NCI-H2081 treated with DMSO at 0.1 percent for 48 hours (cell line): ENCODE results near the gene SLC4A11.

Experiments used
- DNase-seq: peaks from one replicate; lab custom pipeline; 2025; lab: John Stamatoyannopoulos, UW

SLC4A11 gene

DNA sequence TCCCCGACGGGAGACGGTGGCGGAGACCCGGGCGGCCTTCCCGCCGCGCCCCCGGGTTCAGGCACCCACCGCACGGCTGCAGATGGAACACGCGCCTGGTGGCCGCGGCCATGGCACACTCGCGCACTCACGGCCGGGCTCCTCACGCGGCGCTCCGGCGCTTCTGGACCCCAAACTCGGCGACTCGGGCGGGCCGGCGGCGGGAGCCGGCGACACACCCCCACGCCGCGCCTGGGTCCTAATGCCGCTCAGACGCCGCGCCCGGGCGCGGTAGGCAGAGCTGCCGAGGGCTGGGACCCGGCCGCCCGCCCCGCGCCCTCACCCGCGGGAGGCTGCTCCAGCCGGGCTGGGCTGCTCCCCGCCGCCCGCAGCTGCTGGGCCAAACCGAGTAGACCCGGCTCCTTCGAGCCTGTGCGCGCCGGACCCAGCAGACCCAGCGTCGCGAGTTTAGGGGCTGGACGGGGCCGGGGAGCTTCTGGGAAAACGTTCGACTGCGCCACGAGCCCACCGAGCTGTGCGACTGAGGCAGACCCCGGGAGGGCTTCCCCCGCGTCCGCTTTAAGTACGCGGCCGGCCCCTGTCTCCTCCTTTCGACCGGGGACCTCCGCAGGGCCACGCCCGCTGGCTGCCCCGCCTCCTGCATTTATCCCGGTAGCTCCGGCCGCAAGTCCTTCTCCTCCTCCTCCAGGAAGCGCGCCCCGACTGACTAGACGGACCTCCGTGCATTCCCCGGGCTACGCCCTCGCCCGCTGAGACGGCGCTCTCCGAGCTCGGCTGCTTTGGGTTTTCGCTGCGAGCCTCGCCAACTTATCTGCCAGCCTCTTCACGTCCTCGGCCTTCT, at the start of gene SLC4A11:
Gene SLC4A11 (minus strand): TSS at position 165 of the 841 bp plus-strand sequence. CDS start 53 bp downstream, at position 112.
- no peak for DNase-seq

DNA sequence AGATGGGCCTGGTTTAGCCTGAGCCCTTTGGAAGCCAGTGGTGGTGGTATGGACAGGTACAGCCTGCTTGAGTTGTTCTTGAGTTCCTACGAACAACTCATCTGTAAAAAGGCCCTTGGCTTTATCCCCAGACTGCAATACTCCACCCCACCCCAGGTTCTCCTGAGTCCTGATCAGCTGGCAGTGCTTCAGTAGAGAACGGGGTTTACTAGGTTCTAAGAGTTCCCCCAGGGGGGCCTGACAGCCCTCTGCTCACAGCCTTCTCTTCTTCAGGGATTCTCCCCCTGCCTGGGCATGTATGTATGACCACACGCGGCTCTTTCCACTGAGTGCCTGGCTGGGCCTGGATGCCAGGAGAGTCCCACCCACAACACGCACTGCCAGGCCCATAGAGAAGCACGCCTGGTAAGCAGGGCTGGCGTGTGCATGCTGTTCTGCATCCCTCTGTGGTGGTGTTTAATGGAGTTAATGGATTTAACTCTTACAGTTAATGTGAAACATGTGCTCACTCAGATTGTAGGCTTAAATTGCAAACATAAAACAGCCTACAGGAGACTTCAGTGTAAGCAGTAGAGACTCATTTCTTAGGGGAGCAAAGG, 44.3 kb upstream of the SLC4A11 start:
- no peak for DNase-seq

DNA sequence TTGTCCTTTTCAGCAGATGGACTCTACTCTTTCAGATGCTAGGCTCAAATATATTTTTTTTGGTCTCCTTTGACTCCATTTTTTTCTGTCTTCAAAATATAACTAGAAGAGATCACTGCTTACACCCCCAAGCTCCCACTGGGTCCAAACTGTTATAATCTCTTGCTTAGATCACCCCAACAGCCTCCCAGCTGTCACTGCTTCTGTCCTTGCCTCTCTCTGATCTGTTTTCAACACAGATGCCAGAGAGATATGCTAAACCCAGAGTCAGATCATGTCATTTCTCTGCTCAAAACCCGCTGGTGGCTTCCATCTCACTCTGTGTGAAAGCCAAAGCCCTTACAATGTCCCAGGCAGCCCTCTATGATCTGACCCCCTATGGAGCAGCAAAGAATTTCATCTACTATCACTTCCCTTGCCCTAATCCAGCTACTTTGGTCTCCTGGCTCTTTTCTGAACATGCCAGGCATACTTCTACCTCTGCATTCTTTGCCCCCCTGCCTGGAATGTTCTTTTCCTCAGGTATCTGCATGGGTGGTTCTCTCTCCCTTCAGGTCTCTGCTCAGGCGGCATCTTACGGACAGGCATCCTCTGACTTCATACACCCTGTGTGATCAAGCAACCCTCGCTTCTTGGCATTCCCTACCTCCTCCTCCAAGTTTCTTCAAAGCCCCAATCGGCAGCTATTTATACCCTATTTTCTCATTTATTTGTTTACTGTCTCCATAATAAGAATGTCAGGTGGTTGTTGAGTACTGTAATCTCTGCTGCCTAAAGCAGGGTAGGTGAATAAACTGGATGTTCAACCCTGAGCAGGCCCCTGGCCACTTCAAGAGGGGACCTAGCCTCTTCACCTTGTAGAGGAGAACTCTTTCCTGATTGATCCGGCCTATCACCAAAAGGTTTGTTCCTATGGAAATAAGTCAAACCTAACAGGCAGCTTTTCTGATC, 43.6 kb upstream of the SLC4A11 start:
- no peak for DNase-seq

DNA sequence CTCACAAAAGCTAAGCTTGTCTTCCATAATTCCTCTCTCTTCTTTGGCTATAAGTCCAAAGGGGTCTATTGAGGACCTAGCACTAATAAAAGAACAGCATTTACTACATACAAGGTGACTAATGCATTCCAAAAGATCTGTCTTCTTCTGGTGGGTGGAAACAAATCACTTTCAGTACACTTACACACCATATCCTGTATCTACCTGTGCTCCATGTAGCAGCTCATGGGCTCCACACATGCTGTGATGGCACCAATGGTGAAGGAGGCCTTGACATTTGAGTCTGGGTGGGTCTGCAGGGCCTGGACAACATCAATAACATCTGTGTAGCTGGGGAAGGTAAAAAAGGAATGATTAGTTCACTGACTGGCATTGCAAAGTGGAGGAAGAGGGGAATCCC, 42.4 kb upstream of the SLC4A11 start:
- no peak for DNase-seq

DNA sequence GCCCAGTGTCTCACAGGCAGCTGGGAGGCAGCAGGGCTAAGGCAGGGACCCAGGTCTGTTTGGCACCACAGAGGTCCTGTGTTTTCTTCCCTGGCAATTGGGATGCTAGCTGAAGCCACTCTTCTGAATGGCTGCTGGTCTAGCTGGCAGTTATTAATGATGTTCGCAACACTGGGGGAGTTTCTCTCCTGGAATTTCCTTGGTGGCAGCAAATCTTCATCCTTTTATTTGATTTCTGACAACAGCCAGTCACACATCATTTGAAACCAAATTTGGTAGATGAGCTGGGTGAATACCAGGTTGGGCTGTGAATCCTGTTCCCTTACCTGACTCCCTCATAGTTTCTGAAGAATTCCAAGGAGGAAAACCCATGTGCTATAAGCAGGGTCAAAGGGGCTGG, 40.8 kb upstream of the SLC4A11 start:
- DNase-seq = no peak

DNA sequence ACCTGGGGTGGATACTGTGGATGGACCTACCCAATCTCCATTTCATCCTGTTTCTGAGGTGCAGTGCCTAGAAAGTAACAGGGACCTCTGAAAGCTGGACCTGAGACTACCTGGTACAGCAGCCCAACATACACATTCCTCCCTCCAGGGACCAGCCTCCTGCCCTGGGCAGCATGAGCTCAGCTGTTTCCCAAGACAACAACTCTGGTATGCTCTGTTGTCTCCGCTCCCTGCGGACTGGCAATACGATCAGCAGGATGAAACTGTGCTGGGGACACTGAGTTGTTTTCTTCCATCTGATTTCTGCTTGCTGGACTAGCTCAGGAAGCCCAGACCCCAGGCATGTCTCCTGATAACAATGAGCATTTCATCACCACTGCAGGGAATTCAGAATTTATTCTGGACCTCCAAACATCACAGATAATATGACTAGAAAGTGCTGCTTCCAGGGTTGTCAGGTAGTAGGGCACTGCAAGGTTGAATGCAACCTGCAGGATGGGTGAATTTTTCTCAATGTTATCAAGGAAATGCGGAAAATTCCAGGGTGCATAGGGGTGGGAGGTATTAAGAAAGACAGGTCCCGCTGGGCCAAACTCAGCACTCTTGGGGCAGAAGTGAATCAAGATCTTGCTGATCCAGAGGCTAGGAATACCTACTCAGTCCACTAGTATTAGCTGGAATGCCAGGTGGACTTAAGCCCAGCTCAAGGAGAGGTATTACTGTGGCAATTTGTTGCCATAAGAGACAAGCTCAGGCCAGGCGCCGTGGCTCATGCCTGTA, 38.9 kb upstream of the SLC4A11 start:
- DNase-seq = no peak

DNA sequence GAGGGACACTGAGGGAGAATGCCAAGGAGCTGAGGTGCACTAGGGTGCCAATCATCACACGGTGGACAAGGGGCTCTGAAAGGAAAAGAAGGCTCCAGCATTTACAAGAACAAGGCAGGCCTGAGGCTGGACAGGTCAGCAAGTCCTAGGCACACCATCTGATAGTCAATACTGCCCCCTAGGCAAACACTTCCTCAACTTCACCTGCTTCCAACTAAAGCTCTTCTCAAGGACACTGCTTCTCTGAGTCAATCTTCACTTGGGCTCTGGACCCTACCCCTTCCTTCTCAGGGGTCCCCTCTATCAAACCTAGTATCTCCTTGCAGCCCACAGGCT, 37.7 kb upstream of the SLC4A11 start:
- no peak for DNase-seq

DNA sequence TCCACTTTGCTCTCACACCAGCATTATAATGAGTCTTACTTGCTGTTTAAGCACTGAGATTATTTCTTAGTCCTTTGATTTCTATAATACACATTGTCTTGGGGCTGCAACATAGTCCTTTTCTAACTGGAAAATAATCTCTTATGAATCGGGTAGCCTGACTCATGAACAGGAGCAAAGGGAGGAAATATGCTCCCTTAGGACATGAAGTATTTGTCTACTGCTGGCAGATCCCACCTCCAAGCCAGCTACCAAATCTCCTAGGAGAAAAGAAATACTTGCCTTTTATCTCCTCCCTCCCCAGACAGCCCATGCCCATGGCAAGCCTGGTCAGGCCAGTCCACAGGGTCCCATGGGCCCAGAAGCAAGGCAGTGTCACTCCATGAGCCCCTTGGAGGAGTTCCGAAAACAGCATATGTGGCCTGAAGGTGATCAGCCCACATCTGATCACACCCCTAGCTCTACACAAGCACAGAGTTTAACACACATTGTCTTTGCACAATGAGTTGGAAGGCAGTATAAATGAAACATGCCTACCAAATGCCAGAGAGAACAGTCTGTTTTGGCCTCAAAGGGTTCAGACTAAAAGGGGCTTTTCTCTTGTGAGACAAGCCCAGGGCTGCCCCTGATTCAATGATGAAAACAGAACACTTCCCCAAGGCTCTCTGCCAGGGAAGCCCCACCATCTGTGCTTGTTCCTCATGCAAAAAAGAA, 37.1 kb upstream of the SLC4A11 start:
- no peak for DNase-seq

DNA sequence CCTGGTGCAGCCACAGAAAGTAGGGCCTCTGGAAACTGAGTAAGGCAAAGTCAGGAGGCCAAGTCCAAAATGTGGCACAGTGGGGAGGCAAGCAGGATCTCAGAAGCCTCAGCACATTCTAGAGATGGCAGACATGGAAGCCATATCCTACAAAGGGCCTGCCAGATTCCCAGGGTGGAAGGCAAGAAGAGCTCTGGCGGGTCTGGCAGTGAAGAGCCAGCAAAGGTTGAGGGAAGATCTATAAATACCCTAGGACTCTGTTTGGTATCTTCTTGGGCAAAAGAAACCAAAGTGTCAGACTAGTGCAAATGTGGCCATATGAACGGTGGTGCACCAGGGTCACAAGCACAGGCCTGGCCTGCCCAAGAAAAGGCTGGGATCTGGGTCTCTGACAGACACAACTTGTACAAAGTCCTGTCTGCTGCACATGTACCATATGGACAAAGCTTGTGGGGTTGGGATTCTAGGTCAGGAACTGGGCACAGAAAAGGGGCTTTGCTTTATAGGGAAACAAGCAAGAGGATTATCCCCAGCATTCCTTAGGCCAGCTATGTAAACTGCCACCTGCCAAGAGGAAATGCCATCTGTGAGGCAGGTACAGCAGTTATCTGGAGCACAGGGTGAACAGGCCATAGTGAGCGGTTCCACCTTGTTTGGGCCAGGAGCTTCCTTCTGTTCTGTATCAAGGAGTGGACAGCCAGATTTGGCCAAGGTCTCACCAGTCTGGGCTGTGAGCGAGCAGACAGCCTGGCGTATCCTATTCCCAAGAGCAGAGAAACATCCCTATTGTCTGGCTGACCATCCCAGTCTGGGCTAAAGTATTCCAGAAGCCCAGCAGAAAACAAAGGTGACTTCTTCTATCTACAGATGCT, 36.3 kb upstream of the SLC4A11 start:
- no peak for DNase-seq

DNA sequence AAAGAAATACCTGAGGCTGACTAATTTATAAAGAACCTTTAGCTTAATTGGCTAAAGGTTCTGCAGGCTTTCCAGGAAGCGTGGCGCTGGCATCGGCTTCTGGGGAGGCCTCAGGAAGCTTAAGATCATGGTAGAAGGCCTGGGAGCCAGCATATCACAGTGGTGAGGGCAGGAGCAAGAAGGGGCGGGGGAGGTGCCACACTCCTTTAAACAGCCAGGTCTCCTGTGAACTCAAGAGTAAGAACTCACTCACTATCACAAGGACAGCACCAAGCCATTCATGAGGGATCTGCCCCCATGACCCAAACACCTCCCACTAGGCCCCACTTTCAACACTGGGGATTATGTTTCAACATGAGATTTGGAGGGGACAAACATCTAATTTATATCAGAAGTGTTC, 34.4 kb upstream of the SLC4A11 start:
- no peak for DNase-seq

DNA sequence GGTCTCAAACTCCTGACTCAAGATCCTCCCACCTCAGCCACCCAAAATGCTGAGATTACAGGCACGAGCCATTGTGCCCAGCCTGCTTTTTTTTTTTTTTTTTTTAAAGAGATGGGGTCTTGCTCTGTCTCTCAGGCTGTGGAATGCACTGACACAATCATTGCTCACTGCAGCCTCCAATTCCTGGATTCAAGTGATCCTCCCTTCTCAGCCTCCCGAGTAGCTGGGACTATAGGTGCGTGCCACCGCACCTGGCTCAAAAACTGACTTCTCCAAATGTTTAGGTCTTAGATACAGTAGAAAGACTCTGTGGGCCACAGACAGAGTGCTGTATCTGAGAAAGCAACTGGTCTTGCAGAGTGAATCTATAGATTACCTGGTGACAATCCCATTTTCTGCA, 31.1 kb upstream of the SLC4A11 start:
- no peak for DNase-seq

DNA sequence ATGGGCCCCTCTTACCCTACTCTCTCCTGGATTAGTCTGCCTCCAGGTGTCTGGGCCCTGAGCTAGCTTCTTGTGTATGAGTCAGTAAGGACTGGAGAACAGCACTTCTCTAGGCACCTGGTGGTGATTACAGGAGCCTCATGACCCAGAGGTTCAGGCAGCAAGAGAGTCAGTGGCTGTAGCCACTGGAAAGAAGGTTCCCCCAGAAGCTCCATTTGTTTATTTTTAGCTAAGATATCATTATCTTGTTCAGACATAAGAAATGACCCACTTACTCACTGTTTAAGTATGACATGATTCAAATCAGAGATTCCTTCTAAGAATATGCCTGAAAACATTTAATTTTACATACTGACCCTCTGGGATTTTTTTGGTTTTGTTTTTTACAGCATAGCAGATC, 23.6 kb upstream of the SLC4A11 start:
- no peak for DNase-seq

DNA sequence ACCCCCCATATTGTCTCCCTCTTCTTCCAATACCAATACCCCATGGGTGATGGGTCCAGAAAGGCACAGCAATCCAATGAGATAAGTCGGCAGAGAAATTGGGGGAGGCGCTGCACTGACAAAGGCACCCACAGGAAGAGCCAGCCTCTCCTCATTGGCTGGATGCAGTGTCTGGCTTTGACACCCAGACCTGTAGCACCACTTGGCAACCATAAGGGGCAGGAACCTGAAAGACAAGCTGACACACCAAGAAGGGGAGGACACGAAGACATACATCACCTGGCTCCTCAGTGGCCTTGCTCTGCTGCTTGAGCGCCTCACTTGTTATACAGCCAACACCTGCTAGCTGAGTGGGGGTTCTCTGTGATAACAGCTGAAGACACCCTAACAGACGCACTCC, 19.4 kb upstream of the SLC4A11 start:
- DNase-seq = no peak

DNA sequence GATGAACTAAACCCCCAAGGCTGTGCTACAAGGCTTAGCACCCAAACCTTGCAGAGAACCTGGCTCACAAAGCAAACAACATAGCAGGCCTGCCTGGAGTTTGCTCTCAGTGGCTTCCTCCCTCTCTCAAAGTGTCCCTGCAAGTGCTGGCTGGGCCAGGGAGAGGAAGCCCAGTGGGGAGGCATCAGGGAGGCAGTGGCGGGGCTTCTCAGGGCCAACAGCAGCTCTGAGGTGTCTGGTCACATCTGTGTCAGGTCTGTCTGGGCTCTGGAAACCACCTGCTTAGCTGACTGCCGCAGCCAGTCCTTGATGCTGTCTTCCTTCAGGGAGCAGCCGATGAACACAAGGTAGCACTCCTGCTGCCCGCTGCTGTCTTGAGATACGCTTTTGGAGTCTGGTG, 16.7 kb upstream of the SLC4A11 start:
- no peak for DNase-seq

DNA sequence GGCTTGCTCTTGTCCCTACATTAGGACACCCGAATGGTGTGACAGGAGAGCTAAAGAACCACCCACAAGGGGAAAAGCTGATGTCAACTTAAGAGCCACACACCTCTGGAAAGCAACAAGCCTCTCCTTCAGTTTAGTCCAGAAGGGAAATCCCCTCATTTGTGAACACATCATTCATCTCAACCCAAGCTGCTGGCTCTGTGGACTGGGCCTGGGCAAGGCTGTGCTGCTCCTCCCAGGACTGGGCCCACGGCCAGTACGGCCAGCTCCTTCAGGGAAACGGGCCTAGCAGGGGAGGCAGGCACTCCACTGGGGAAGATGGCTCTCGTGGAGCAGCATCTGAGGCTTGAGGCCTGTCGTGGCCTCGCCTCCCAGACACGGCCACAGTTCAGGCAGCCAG, 12.8 kb upstream of the SLC4A11 start:
- DNase-seq = no peak

DNA sequence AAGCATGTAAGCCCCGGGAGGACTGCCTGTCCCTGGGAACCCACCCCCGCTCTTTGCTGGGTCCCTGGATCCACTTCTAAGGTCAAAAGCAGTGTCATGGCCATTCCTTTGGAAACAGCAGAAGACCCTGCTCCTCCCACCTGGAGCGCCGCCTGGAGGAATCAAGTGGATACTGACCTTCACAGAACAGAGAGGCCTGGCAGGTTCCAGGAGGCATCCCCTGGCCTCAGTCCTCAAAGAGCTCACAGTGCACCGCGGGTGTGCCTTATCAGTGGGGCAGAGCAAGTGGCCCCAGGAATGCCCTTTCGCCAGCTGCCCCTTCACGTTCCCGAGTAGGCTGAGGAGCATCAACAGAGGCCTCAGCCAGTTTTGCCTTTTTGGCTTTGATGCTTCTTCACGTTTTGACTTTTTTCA, 11.1 kb upstream of the SLC4A11 start:
- DNase-seq = no peak

DNA sequence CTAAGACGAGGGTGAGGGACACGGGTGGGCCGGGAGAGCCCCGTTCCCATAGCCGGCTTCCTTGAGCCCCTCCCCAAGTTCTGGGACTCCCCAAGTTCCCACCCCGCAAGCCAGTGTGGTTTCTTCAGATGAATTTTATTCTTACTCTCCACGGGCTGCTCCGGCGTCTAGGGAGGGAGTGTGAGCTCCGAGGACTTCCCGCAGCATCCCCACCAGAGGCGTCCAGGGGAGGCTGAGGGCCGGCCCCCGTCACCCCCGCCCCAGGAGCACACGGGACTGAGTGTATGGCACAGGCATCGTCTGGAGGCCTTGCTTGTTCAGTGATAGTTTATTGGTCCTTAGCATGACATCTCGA, 10.0 kb upstream of the SLC4A11 start:
- DNase-seq = no peak

DNA sequence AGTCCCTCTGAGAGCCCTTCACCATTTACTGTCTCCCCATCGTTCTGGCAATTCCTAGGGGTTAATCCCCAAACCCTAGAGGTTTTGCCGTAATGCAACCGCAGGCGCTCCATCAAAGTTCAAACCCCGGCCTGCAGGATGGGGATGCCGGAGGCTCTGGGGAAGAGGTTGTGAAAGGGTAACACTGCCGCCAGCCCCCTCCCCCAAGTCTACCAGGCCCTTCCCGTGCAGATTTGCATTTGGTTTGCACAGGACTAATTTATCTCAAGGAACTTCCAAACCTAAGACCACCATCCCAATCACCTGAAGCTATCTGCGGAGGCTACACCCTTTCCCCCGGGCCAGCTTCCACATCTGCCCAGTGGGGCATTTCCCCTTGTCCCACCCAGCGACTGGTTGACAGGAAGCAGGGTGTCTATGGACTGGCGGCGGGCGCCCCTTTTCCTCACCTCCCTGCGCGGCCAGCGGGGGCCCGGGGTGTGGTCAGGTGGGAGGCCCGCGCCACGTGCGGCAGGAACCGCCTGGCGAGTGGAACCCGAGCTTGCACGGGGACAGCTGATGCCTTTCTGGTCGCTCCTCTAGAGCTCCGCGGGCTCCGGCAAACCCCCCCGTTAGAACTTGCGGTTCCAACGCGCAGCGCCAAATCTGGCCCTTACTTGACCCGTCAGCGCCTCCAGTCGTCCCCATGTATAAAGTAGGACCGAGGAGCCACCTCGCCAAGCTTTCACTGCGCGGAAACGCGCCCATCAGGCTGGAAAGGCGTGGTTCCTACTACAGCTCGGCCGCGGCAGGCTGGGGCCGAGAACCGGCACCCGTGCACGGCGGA, 9.4 kb upstream of the SLC4A11 start:
- no peak for DNase-seq

DNA sequence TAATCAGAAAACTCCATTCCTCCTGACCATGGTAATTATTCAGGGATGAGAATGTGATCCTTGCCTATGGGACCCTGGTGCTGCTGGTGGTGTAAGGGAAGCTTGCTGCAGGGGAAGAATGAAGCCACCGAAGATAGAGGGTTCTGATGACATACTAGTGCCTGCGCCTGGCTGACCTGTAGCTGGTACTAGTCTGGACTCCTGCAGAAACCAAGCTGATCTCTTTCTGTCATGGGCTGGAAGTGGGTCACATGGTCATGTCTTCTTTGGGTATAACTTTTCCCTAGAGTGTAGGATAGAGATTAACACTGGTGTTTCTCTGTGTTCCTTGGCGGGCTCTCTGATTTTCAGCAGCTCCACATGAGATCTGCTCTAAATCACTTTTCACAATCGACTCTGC, 8.6 kb upstream of the SLC4A11 start:
- no peak for DNase-seq

DNA sequence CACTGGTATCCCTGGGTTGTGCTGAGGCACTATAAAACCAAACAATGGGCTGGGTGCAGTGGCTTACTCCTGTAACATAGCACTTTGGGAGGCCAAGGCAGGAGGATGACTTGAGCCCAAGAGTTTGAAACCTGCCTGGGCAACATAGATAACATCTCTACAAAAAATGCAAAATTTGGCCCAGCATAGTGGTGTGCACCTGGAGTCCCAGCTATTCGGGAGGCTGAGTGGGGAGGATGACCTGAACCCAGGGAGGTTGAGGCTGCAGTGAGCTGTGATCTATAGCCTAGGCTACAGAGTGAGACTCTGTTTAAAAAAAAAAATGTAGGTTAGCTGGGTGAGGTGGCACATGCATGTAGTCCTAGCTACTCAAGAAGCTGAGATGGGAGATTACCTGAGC, 7.7 kb upstream of the SLC4A11 start:
- DNase-seq = no peak
